ENCODE data around the gene TRAF3IP1. TPM values are rescaled to one million over a fixed set of nuclear protein-coding genes. Genes with fewer than 3 reads are reported as not detected.

Gene TRAF3IP1
- total RNA-seq, 4 donors from 2014 or later, result 8.0 to 25.8 (median 12.2) TPM

GRCh38 chr2:238418196-238418998 is 98.1 kb downstream of the TRAF3IP1 start:
- TF ChIP-seq, protein P1, sequence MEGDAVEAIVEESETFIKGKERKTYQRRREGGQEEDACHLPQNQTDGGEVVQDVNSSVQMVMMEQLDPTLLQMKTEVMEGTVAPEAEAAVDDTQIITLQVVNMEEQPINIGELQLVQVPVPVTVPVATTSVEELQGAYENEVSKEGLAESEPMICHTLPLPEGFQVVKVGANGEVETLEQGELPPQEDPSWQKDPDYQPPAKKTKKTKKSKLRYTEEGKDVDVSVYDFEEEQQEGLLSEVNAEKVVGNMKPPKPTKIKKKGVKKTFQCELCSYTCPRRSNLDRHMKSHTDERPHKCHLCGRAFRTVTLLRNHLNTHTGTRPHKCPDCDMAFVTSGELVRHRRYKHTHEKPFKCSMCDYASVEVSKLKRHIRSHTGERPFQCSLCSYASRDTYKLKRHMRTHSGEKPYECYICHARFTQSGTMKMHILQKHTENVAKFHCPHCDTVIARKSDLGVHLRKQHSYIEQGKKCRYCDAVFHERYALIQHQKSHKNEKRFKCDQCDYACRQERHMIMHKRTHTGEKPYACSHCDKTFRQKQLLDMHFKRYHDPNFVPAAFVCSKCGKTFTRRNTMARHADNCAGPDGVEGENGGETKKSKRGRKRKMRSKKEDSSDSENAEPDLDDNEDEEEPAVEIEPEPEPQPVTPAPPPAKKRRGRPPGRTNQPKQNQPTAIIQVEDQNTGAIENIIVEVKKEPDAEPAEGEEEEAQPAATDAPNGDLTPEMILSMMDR (IDR thresholded peaks at IDR 0.05; ENCODE audit: low read depth), result no peak

DNA sequence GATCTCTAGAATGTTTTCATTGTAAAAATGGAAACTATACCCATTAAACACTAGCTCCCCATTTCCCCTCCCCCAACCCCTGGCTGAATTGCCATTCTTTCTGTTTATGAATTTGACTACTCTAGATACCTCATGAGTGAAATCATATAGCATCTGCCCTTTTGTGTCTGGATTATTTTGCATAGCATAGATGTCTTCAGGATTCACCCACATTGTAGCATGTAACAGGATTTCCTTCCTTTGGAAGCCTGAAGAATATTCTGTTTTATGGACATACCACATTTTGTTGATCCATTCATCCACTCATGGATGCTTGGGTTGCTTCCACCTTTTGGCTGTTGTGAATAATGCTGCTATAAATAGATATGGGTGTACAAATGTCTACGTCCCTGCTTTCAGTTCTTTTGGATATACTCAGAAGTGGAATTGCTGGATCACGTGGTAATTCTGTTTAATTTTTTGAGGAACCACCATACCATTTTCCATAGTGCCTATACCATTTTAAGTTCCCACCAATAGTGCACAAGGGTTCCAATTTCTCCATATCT is 98.8 kb downstream of the TRAF3IP1 start:
- TF ChIP-seq, protein P1 (IDR thresholded peaks at IDR 0.05; ENCODE audit: low read depth), result no peak

- TF ChIP-seq, protein P1 (IDR thresholded peaks at IDR 0.05; ENCODE audit: low read depth), result no peak
Observed at GRCh38 chr2:238420442-238420841, 100.1 kb downstream of the TRAF3IP1 start.

GRCh38 chr2:238420878-238421694 is 100.8 kb downstream of the TRAF3IP1 start:
- TF ChIP-seq, protein P1 (IDR thresholded peaks at IDR 0.05; ENCODE audit: low read depth), result no peak

DNA sequence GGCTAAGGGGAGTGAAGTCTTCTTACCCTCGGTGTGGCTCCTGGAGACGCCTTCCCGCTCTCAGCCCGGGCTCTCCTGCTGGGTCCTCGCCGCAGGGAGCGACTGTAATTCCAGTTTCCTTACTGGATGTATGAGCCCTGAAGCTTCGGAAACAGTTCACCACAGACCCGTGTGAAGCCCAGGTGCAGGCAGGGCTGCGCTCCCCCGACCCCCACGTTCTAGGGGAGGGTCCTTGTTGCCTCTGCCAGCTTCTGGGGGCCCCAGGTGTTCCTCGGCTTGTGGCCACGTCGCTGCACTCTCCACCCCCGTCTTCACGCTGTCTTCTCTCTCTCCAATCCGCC is 101.3 kb downstream of the TRAF3IP1 start:
- TF ChIP-seq, protein P1 (IDR thresholded peaks at IDR 0.05; ENCODE audit: low read depth), result no peak

DNA sequence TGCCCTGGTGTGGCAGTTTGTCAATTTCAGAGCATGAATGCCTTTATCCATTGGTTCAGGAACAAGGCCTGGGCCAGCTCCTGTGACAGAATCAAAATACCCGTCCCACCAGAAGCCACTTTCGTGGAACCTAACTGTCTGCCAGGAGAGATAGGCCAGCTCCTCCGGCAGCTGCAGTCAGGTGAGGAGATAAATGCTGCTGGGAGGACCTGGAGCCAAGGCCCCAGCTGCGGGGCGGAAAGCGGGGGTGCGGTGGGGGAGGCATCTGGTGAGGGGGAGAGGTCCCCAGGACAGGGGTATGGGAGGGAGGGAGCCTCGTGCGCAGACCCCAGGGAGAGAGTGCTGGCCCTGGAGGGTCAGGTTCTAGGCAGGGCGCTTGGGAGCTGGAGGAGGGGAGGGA is 102.0 kb downstream of the TRAF3IP1 start:
- TF ChIP-seq, protein P1 (IDR thresholded peaks at IDR 0.05; ENCODE audit: low read depth), result no peak

DNA sequence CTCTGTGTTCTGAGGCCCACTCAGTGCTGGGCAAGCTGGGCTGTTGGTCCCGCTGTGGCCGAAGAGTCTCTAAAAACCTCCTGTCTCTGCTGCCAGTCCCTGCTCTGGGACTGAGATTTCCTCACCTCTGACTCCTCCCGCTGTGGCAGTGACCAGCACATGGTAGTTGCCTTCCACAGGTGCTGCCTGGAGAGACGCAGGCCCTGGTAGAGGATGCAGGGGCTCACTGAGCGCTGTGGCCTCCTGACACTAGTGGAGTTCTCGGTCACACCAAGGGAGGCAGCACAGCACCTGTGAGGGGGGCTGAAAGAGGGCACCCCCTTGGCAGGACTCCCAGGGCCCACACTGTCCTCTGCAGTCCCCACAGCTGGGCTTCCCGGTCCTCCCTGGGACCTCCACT is 102.6 kb downstream of the TRAF3IP1 start:
- TF ChIP-seq, protein P1 (IDR thresholded peaks at IDR 0.05; ENCODE audit: low read depth), result no peak

All from subcutaneous adipose tissue (tissue), 4 donors.